ENCODE results near the gene TGM1. TPM values are rescaled to one million over a fixed set of nuclear protein-coding genes. Genes with fewer than 3 reads are reported as not detected.

The TGM1 gene
- total and polyA plus RNA-seq, 5 donors from 2014 or later: 4.0 TPM; not detected in 4

Other genes with a start within 250 kb of the TGM1 start
Only the 30 nearest of the 34 such genes appear.
- gene PCK2, start 168.9 kb downstream of the TGM1 start, total RNA-seq: 21.0 TPM
- gene PCK2, start 168.9 kb downstream of the TGM1 start, polyA plus RNA-seq: 10 to 100 TPM; 26.3 to 32.2 (median 27.8) TPM
- 97.8 TPM for gene DCAF11, start 148.4 kb downstream of the TGM1 start, total RNA-seq
- 10 to 100 TPM; 73.4 to 95.7 (median 82.3) TPM for gene DCAF11, start 148.4 kb downstream of the TGM1 start, polyA plus RNA-seq
- 2.8 TPM for gene NRL, start 148.2 kb downstream of the TGM1 start, total RNA-seq
- gene NRL, start 148.2 kb downstream of the TGM1 start, polyA plus RNA-seq: 1 to 10 TPM; 1.9 to 2.9 (median 2.1) TPM
- gene FITM1, start 132.5 kb downstream of the TGM1 start, total RNA-seq: 1.1 TPM
- under 1 TPM in 3 of 4 donors, not detected in 1; 0.20 to 0.42 (median 0.24) TPM for gene FITM1, start 132.5 kb downstream of the TGM1 start, polyA plus RNA-seq
- gene PSME1, start 127.0 kb downstream of the TGM1 start, total RNA-seq: 294 TPM
- 1,000 to 10,000 TPM in 1 of 4 donors, 100 to 1,000 TPM in 3; 698 to 1,230 (median 866) TPM for gene PSME1, start 127.0 kb downstream of the TGM1 start, polyA plus RNA-seq
- gene EMC9, start 121.6 kb downstream of the TGM1 start, total RNA-seq: 11.7 TPM
- gene EMC9, start 121.6 kb downstream of the TGM1 start, polyA plus RNA-seq: 10 to 100 TPM; 10.7 to 22.5 (median 13.4) TPM
- gene PSME2, start 116.6 kb downstream of the TGM1 start, total RNA-seq: 167 TPM
- gene PSME2, start 116.6 kb downstream of the TGM1 start, polyA plus RNA-seq: 100 to 1,000 TPM; 346 to 603 (median 466) TPM
- gene RNF31, start 115.7 kb downstream of the TGM1 start, total RNA-seq: 82.4 TPM
- 10 to 100 TPM; 35.9 to 55.9 (median 41.1) TPM for gene RNF31, start 115.7 kb downstream of the TGM1 start, polyA plus RNA-seq
- 369 TPM for gene IRF9, start 101.9 kb downstream of the TGM1 start, total RNA-seq
- 100 to 1,000 TPM; 105 to 157 (median 119) TPM for gene IRF9, start 101.9 kb downstream of the TGM1 start, polyA plus RNA-seq
- gene REC8, start 91.1 kb downstream of the TGM1 start, total RNA-seq: 145 TPM
- 10 to 100 TPM in 3 of 4 donors, 1 to 10 TPM in 1; 9.7 to 16.1 (median 12.0) TPM for gene REC8, start 91.1 kb downstream of the TGM1 start, polyA plus RNA-seq
- gene IPO4, start 74.4 kb downstream of the TGM1 start, total RNA-seq: 33.7 TPM
- 10 to 100 TPM; 13.0 to 14.8 (median 14.1) TPM for gene IPO4, start 74.4 kb downstream of the TGM1 start, polyA plus RNA-seq
- 20.0 TPM for gene TM9SF1, start 67.7 kb downstream of the TGM1 start, total RNA-seq
- gene TM9SF1, start 67.7 kb downstream of the TGM1 start, polyA plus RNA-seq: 10 to 100 TPM; 36.8 to 42.3 (median 40.0) TPM
- gene TSSK4, start 57.5 kb downstream of the TGM1 start, total RNA-seq: 0.44 TPM
- gene TSSK4, start 57.5 kb downstream of the TGM1 start, polyA plus RNA-seq: 1 to 10 TPM in 3 of 4 donors, under 1 TPM in 1; 0.86 to 1.5 (median 1.2) TPM
- gene CHMP4A, start 49.7 kb downstream of the TGM1 start, total RNA-seq: 108 TPM
- gene CHMP4A, start 49.7 kb downstream of the TGM1 start, polyA plus RNA-seq: 100 to 1,000 TPM; 122 to 154 (median 142) TPM
- 6.0 TPM for gene MDP1, start 47.1 kb downstream of the TGM1 start, total RNA-seq
- 10 to 100 TPM; 29.0 to 52.6 (median 35.6) TPM for gene MDP1, start 47.1 kb downstream of the TGM1 start, polyA plus RNA-seq
- 89.1 TPM for gene NEDD8, start 30.8 kb downstream of the TGM1 start, total RNA-seq
- gene NEDD8, start 30.8 kb downstream of the TGM1 start, polyA plus RNA-seq: 100 to 1,000 TPM; 334 to 440 (median 349) TPM
- 49.0 TPM for gene GMPR2, start 30.2 kb downstream of the TGM1 start, total RNA-seq
- gene GMPR2, start 30.2 kb downstream of the TGM1 start, polyA plus RNA-seq: 100 to 1,000 TPM in 3 of 4 donors, 10 to 100 TPM in 1; 95.5 to 117 (median 112) TPM
- 169 TPM for gene TINF2, start 20.6 kb downstream of the TGM1 start, total RNA-seq
- gene TINF2, start 20.6 kb downstream of the TGM1 start, polyA plus RNA-seq: 100 to 1,000 TPM; 216 to 242 (median 223) TPM
- gene RABGGTA, start 8.4 kb upstream of the TGM1 start, total RNA-seq: 78.6 TPM
- gene RABGGTA, start 8.4 kb upstream of the TGM1 start, polyA plus RNA-seq: 10 to 100 TPM; 25.1 to 40.4 (median 30.3) TPM
- 41.2 TPM for gene DHRS1, start 36.6 kb upstream of the TGM1 start, total RNA-seq
- gene DHRS1, start 36.6 kb upstream of the TGM1 start, polyA plus RNA-seq: 10 to 100 TPM; 21.7 to 48.5 (median 31.9) TPM
- 30.0 TPM for gene NOP9, start 36.7 kb upstream of the TGM1 start, total RNA-seq
- 1 to 10 TPM; 1.3 to 2.5 (median 1.8) TPM for gene NOP9, start 36.7 kb upstream of the TGM1 start, polyA plus RNA-seq
- gene CIDEB, start 44.8 kb upstream of the TGM1 start, total RNA-seq: 13.2 TPM
- gene CIDEB, start 44.8 kb upstream of the TGM1 start, polyA plus RNA-seq: 10 to 100 TPM in 2 of 4 donors, 1 to 10 TPM in 2; 8.9 to 13.6 (median 9.7) TPM
- gene LTB4R2, start 47.0 kb upstream of the TGM1 start, total RNA-seq: 18.1 TPM
- 1 to 10 TPM in 3 of 4 donors, under 1 TPM in 1; 1.00 to 2.2 (median 1.7) TPM for gene LTB4R2, start 47.0 kb upstream of the TGM1 start, polyA plus RNA-seq
- gene LTB4R, start 48.3 kb upstream of the TGM1 start, total RNA-seq: 17.5 TPM
- gene LTB4R, start 48.3 kb upstream of the TGM1 start, polyA plus RNA-seq: 1 to 10 TPM; 3.5 to 7.8 (median 6.3) TPM
- 10.7 TPM for gene ADCY4, start 71.9 kb upstream of the TGM1 start, total RNA-seq
- gene ADCY4, start 71.9 kb upstream of the TGM1 start, polyA plus RNA-seq: under 1 TPM in 2 of 4 donors, not detected in 2; 0.32 to 0.39 TPM
- gene RIPK3, start 76.8 kb upstream of the TGM1 start, total RNA-seq: 41.2 TPM
- gene RIPK3, start 76.8 kb upstream of the TGM1 start, polyA plus RNA-seq: 10 to 100 TPM; 14.9 to 24.6 (median 19.4) TPM
- gene NFATC4, start 105.0 kb upstream of the TGM1 start, total RNA-seq: not detected
- not detected for gene NFATC4, start 105.0 kb upstream of the TGM1 start, polyA plus RNA-seq
- 0.22 TPM for gene NYNRIN, start 135.8 kb upstream of the TGM1 start, total RNA-seq
- under 1 TPM in 1 of 4 donors, not detected in 3; 0.02 TPM for gene NYNRIN, start 135.8 kb upstream of the TGM1 start, polyA plus RNA-seq
- gene CBLN3, start 166.5 kb upstream of the TGM1 start, total RNA-seq: 3.2 TPM
- gene CBLN3, start 166.5 kb upstream of the TGM1 start, polyA plus RNA-seq: under 1 TPM; 0.10 to 0.32 (median 0.11) TPM
- gene KHNYN, start 166.8 kb upstream of the TGM1 start, total RNA-seq: 139 TPM
- gene KHNYN, start 166.8 kb upstream of the TGM1 start, polyA plus RNA-seq: 10 to 100 TPM; 12.4 to 16.5 (median 15.0) TPM

All from CD4-positive, CD25-positive, alpha-beta regulatory T cell (primary cell).